SK-N-MC (cell line): ENCODE data around the gene RHOBTB1.

ENCODE experiments used
- EZH2 ChIP-seq: fragments of 200-600 bp; sonication (generic); IDR thresholded peaks from one replicate; pipeline ENCODE4 v1.6.1; 2017; ENCODE audit warnings: antibody characterized with exemption
- POLR2AphosphoS5 ChIP-seq: IDR thresholded peaks from 2 replicates; pipeline ENCODE4 v1.6.1; 2012; ENCODE audit warnings: mild to moderate bottlenecking, low read depth, low read length, borderline replicate concordance

GRCh38 chr10:60976687-60977086 lies 32.7 kb upstream of the RHOBTB1 start:
- TF ChIP-seq POLR2AphosphoS5 (no peak), EZH2 (no peak)
